HCT116 (cell line): ENCODE results near the gene CDK14. TPM values are rescaled to one million over a fixed set of nuclear protein-coding genes. Genes with fewer than 3 reads are reported as not detected.

ENCODE experiments used
- ATAC-seq: fragments of 200-7000 bp; cut with Tn5 transposase; 2 replicates; pipeline ENCODE4 v1.9.1; 2020; ENCODE audit warnings: mild to moderate bottlenecking, moderate library complexity
- BruUV-seq: library from RNA; stranded (reverse); fragments of 400-500 nt; replicated peaks from 2 replicates; lab custom pipeline; 2021; lab: Mats Ljungman, UMichigan
- CTCF ChIA-PET: fragments of 300-600 bp; sonication (Branson Sonifier 250); formaldehyde crosslinking; loops from one replicate; lab custom pipeline; 2021; ENCODE audit warnings: antibody characterized with exemption; lab: Charles Lee
- POLR2A ChIA-PET: fragments of 300-600, 350-600 bp; sonication (Branson Sonifier 250); formaldehyde crosslinking; loops from one replicate; lab custom pipeline; 2021; ENCODE audit warnings: antibody characterized with exemption; lab: Charles Lee
- RAD21 ChIA-PET, 2 experiments: fragments of 300-600 bp; sonication (Branson Sonifier 250); formaldehyde crosslinking; loops; one replicate each; lab custom pipeline; 2023; ENCODE audit warnings: low total read pairs in 2 of 2; ENCODE audit not compliant: uncharacterized antibody in 2 of 2, unreplicated experiment in 2 of 2, low non-redundant PET in 1 of 2; lab: Charles Lee
- DNase-seq: peaks from one replicate; pipeline ENCODE4 v3.0.0-alpha.2; 2010; ENCODE audit warnings: low read depth, low spot score
- H2AFZ ChIP-seq: fragments of 200-600 bp; shearing (Covaris generic), sonication (generic); 2 replicates; pipeline ENCODE4 v1.6.1; 2017; ENCODE audit warnings: low read depth, mixed run types, mixed read lengths, antibody characterized with exemption, low read length; ENCODE audit not compliant: poor library complexity, severe bottlenecking
- H3K27ac ChIP-seq: 2 replicates; pipeline ENCODE4 v1.5.1; 2012; ENCODE audit warnings: low read depth, low read length
- H3K27me3 ChIP-seq: fragments of 200-600 bp; sonication (generic); 2 replicates; pipeline ENCODE4 v1.6.1; 2016; ENCODE audit warnings: mixed run types, low read length, mixed read lengths; ENCODE audit not compliant: insufficient read depth
- H3K36me3 ChIP-seq, 2 experiments: fragments of 200-500 bp in 1 of 2; fragments of 200-600 bp in 1 of 2; sonication (Bioruptor generic) in 1 of 2; sonication (generic) in 1 of 2; 2 replicates each; pipeline versions ENCODE4 v1.5.1 to v1.6.1; 2014 to 2016; ENCODE audit warnings: low read length in 2 of 2, inconsistent platforms in 1 of 2, mixed read lengths in 1 of 2, mixed run types in 1 of 2; ENCODE audit not compliant: insufficient read depth in 2 of 2, control insufficient read depth in 1 of 2
- H3K4me1 ChIP-seq, 2 experiments: fragments of 200-600 bp in 1 of 2; sonication (generic) in 1 of 2; 2 replicates each; pipeline versions ENCODE4 v1.5.1 to v1.6.1; 2012 to 2017; ENCODE audit warnings: low read length in 2 of 2, inconsistent platforms in 1 of 2, mild to moderate bottlenecking in 1 of 2, mixed read lengths in 1 of 2, mixed run types in 1 of 2, moderate library complexity in 1 of 2; ENCODE audit not compliant: insufficient read depth in 2 of 2, control insufficient read depth in 1 of 2
- H3K4me2 ChIP-seq: fragments of 200-600 bp; sonication (generic); 2 replicates; pipeline ENCODE4 v1.6.1; 2017; ENCODE audit warnings: mixed run types, low read length, mixed read lengths
- H3K4me3 ChIP-seq, 2 experiments: fragments of 200-600 bp in 1 of 2; sonication (generic) in 1 of 2; replicated peaks in 1 of 2; 2 replicates each; pipeline ENCODE4 v1.5.1; 2011 to 2016; ENCODE audit warnings: low read length in 2 of 2, control low read depth in 1 of 2, low read depth in 1 of 2, mild to moderate bottlenecking in 1 of 2, mixed read lengths in 1 of 2, mixed run types in 1 of 2
- H3K79me2 ChIP-seq: fragments of 200-600 bp; sonication (generic); 2 replicates; pipeline ENCODE4 v1.6.1; 2017; ENCODE audit warnings: mild to moderate bottlenecking, mixed run types, low read length, moderate library complexity, mixed read lengths; ENCODE audit not compliant: insufficient read depth
- H3K9ac ChIP-seq: fragments of 200-600 bp; sonication (generic); 2 replicates; pipeline ENCODE4 v1.6.1; 2016; ENCODE audit warnings: low read length, mixed read lengths
- H3K9me2 ChIP-seq: fragments of 200-600 bp; sonication (generic), shearing (Covaris generic); 2 replicates; pipeline ENCODE4 v1.6.1; 2017; ENCODE audit warnings: mixed run types, mild to moderate bottlenecking, moderate library complexity; ENCODE audit not compliant: insufficient read depth
- H3K9me3 ChIP-seq, 2 experiments: fragments of 200-500 bp in 1 of 2; fragments of 200-600 bp in 1 of 2; sonication (Bioruptor generic) in 1 of 2; sonication (generic) in 1 of 2; 2 replicates each; pipeline ENCODE4 v1.6.1; 2014 to 2017; ENCODE audit warnings: low read length in 2 of 2, mixed read lengths in 2 of 2, inconsistent platforms in 1 of 2, low read depth in 1 of 2, mild to moderate bottlenecking in 1 of 2, mixed run types in 1 of 2, moderate library complexity in 1 of 2; ENCODE audit not compliant: control insufficient read depth in 1 of 2, insufficient read depth in 1 of 2
- H4K20me1 ChIP-seq: fragments of 200-600 bp; sonication (generic), shearing (Covaris generic); 2 replicates; pipeline ENCODE4 v1.6.1; 2017; ENCODE audit warnings: mixed run types, mild to moderate bottlenecking, moderate library complexity; ENCODE audit not compliant: insufficient read depth
- ATF3 ChIP-seq: IDR thresholded peaks from 2 replicates; pipeline ENCODE4 v1.6.1; 2012
- CBX3 ChIP-seq: IDR thresholded peaks from 2 replicates; pipeline ENCODE4 v1.6.1; 2012; ENCODE audit warnings: low read depth
- CEBPB ChIP-seq: IDR thresholded peaks from 2 replicates; pipeline ENCODE4 v1.6.1; 2012; ENCODE audit warnings: low read depth
- EGR1 ChIP-seq: IDR thresholded peaks from 2 replicates; pipeline ENCODE4 v1.6.1; 2012; ENCODE audit warnings: low read depth
- ELF1 ChIP-seq: IDR thresholded peaks from 2 replicates; pipeline ENCODE4 v1.6.1; 2012; ENCODE audit warnings: low read depth, borderline replicate concordance
- EZH2 ChIP-seq: fragments of 200-600 bp; sonication (generic); IDR thresholded peaks from 2 replicates; pipeline ENCODE4 v1.6.1; 2017; ENCODE audit warnings: antibody characterized with exemption, mixed run types
- EZH2phosphoT487 ChIP-seq: fragments of 200-600 bp; IDR thresholded peaks from 2 replicates; pipeline ENCODE4 v1.6.1; 2018; ENCODE audit warnings: antibody characterized with exemption, borderline replicate concordance
- JUND ChIP-seq: IDR thresholded peaks from 2 replicates; pipeline ENCODE4 v1.6.1; 2012
- POLR2A ChIP-seq: IDR thresholded peaks from 2 replicates; pipeline ENCODE4 v1.7.0; 2011; ENCODE audit warnings: borderline replicate concordance; ENCODE audit not compliant: insufficient read depth, insufficient read length; ENCODE audit errors: extremely low read depth
- POLR2AphosphoS5 ChIP-seq: IDR thresholded peaks from 2 replicates; pipeline ENCODE4 v1.6.1; 2011; ENCODE audit warnings: mild to moderate bottlenecking, low read depth, low read length, moderate library complexity
- RAD21 ChIP-seq: IDR thresholded peaks from 2 replicates; pipeline ENCODE4 v1.6.1; 2012; ENCODE audit warnings: low read depth, mild to moderate bottlenecking
- SIN3A ChIP-seq: IDR thresholded peaks from 2 replicates; pipeline ENCODE4 v1.6.1; 2012; ENCODE audit warnings: low read depth
- SP1 ChIP-seq: IDR thresholded peaks from 2 replicates; pipeline ENCODE4 v1.6.1; 2012; ENCODE audit warnings: low read depth
- SRF ChIP-seq: IDR thresholded peaks from 2 replicates; pipeline ENCODE4 v1.6.1; 2012; ENCODE audit warnings: low read depth
- TCF7L2 ChIP-seq: IDR thresholded peaks from 2 replicates; pipeline ENCODE4 v1.7.0; 2011; ENCODE audit warnings: borderline replicate concordance, inconsistent platforms; ENCODE audit not compliant: insufficient read depth, insufficient read length; ENCODE audit errors: extremely low read depth
- YY1 ChIP-seq: IDR thresholded peaks from 2 replicates; pipeline ENCODE4 v1.6.1; 2011; ENCODE audit warnings: low read length, low read depth, moderate library complexity, mild to moderate bottlenecking; ENCODE audit not compliant: insufficient replicate concordance; ENCODE audit errors: extremely low read depth
- ZFX ChIP-seq: fragments of 450-650 bp; IDR thresholded peaks from 2 replicates; pipeline ENCODE4 v1.6.1; 2017
- ZNF274 ChIP-seq: fragments of 200-500 bp; sonication (Bioruptor generic); IDR thresholded peaks from 2 replicates; pipeline ENCODE4 v1.6.1; 2014; ENCODE audit warnings: mild to moderate bottlenecking, low read depth, low read length, inconsistent platforms
- intact Hi-C: fragments of 100-400 bp; cut with micrococcal nuclease; formaldehyde crosslinking; loops from 2 replicates; pipeline ENCODE4 v1.10.0; 2022
- total RNA-seq: library from RNA; stranded (reverse); gene quantifications from one replicate; pipeline ENCODE4 v1.2.1, GENCODE V29; 2021; ENCODE audit not compliant: unreplicated experiment
- TF ChIP-seq, protein P1 (sequence below): IDR thresholded peaks from 2 replicates; pipeline ENCODE4 v1.6.1; 2011; ENCODE audit warnings: mild to moderate bottlenecking, low read length, moderate library complexity; ENCODE audit not compliant: insufficient replicate concordance; ENCODE audit errors: extremely low read depth
- TF ChIP-seq, protein P2 (sequence below): IDR thresholded peaks from 2 replicates; pipeline ENCODE4 v1.6.1; 2012; ENCODE audit warnings: low read depth
- TF ChIP-seq, protein P3 (sequence below), 3 experiments: fragments of 200-600 bp in 1 of 3; sonication (generic) in 1 of 3; IDR thresholded peaks in 2 of 3; conservative IDR thresholded peaks in 1 of 3; 2 replicates each; pipeline ENCODE4 v1.5.1; 2012 to 2017; ENCODE audit warnings: low read depth in 2 of 3, low read length in 2 of 3, antibody characterized with exemption in 1 of 3, borderline replicate concordance in 1 of 3, control low read depth in 1 of 3, mild to moderate bottlenecking in 1 of 3, mixed read lengths in 1 of 3, mixed run types in 1 of 3, moderate library complexity in 1 of 3; ENCODE audit not compliant: insufficient read depth in 1 of 3

Gene CDK14
- total RNA-seq, 1 experiment from 2014 or later: 10.2 TPM

- Histone ChIP-seq H4K20me1 (no peaks in the 10 kb centered on the region), H3K9me2 (no peaks in the 10 kb centered on the region), H3K4me3 (no peak overlapping the region), H3K4me2 (peak overlapping the region; percentile 32), H3K79me2 (no peaks in the 10 kb centered on the region), H3K27me3 (no peaks in the 10 kb centered on the region), H3K27ac (no peak overlapping the region), H3K9ac (no peak overlapping the region), H2AFZ (no peak overlapping the region), H3K4me1 (peaks cover 6 to 13% of the 10 kb centered on the region in 2 experiments; a peak in 3 of 4 replicates), H3K36me3 (no peaks in the 10 kb centered on the region), H3K9me3 (no peaks in the 10 kb centered on the region)
- ChIA-PET CTCF (no interaction called here), RAD21 (no interaction called here), POLR2A (no interaction called here)
- intact Hi-C loops: no loop called here
- ATAC-seq (peak; percentile 84), DNase-seq (peak; percentile 64)
- no TSS peak for BruUV-seq
- TF ChIP-seq CEBPB: peak; percentile 38; the same call in 1 of the 2 replicates
- TF ChIP-seq, protein P1, sequence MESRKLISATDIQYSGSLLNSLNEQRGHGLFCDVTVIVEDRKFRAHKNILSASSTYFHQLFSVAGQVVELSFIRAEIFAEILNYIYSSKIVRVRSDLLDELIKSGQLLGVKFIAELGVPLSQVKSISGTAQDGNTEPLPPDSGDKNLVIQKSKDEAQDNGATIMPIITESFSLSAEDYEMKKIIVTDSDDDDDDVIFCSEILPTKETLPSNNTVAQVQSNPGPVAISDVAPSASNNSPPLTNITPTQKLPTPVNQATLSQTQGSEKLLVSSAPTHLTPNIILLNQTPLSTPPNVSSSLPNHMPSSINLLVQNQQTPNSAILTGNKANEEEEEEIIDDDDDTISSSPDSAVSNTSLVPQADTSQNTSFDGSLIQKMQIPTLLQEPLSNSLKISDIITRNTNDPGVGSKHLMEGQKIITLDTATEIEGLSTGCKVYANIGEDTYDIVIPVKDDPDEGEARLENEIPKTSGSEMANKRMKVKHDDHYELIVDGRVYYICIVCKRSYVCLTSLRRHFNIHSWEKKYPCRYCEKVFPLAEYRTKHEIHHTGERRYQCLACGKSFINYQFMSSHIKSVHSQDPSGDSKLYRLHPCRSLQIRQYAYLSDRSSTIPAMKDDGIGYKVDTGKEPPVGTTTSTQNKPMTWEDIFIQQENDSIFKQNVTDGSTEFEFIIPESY: no peak
- TF ChIP-seq, protein P2, sequence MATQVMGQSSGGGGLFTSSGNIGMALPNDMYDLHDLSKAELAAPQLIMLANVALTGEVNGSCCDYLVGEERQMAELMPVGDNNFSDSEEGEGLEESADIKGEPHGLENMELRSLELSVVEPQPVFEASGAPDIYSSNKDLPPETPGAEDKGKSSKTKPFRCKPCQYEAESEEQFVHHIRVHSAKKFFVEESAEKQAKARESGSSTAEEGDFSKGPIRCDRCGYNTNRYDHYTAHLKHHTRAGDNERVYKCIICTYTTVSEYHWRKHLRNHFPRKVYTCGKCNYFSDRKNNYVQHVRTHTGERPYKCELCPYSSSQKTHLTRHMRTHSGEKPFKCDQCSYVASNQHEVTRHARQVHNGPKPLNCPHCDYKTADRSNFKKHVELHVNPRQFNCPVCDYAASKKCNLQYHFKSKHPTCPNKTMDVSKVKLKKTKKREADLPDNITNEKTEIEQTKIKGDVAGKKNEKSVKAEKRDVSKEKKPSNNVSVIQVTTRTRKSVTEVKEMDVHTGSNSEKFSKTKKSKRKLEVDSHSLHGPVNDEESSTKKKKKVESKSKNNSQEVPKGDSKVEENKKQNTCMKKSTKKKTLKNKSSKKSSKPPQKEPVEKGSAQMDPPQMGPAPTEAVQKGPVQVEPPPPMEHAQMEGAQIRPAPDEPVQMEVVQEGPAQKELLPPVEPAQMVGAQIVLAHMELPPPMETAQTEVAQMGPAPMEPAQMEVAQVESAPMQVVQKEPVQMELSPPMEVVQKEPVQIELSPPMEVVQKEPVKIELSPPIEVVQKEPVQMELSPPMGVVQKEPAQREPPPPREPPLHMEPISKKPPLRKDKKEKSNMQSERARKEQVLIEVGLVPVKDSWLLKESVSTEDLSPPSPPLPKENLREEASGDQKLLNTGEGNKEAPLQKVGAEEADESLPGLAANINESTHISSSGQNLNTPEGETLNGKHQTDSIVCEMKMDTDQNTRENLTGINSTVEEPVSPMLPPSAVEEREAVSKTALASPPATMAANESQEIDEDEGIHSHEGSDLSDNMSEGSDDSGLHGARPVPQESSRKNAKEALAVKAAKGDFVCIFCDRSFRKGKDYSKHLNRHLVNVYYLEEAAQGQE: no peak
- TF ChIP-seq TCF7L2: no peak
- TF ChIP-seq EGR1: no peak
- no peak for TF ChIP-seq ATF3
- TF ChIP-seq SRF: no peak
- no peak for TF ChIP-seq EZH2
- TF ChIP-seq RAD21: peak; percentile 10; the same call in 1 of the 2 replicates
- TF ChIP-seq JUND: peak; percentile 73
- no peak for TF ChIP-seq ZNF274
- no peak for TF ChIP-seq POLR2A
- TF ChIP-seq POLR2AphosphoS5: no peak
- no peak for TF ChIP-seq ELF1
- TF ChIP-seq ZFX: no peak
- TF ChIP-seq CBX3: peak; percentile 69; the same call in 1 of the 2 replicates
- TF ChIP-seq YY1: peak; percentile 21
- peak; percentile 46; the same call in 1 of the 2 replicates for TF ChIP-seq SP1
- TF ChIP-seq EZH2phosphoT487: no peak
- TF ChIP-seq SIN3A: no peak
- TF ChIP-seq, protein P3, sequence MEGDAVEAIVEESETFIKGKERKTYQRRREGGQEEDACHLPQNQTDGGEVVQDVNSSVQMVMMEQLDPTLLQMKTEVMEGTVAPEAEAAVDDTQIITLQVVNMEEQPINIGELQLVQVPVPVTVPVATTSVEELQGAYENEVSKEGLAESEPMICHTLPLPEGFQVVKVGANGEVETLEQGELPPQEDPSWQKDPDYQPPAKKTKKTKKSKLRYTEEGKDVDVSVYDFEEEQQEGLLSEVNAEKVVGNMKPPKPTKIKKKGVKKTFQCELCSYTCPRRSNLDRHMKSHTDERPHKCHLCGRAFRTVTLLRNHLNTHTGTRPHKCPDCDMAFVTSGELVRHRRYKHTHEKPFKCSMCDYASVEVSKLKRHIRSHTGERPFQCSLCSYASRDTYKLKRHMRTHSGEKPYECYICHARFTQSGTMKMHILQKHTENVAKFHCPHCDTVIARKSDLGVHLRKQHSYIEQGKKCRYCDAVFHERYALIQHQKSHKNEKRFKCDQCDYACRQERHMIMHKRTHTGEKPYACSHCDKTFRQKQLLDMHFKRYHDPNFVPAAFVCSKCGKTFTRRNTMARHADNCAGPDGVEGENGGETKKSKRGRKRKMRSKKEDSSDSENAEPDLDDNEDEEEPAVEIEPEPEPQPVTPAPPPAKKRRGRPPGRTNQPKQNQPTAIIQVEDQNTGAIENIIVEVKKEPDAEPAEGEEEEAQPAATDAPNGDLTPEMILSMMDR (IDR thresholded peaks at IDR 0.05 in 2 of 3, conservative IDR thresholded peaks at IDR 0.05 in 1 of 3; ENCODE audit: borderline replicate concordance in 1 of 3, insufficient read depth in 1 of 3, low read depth in 2 of 3, low read length in 2 of 3): no peak
Observed at GRCh38 chr7:90816511-90817142, 220.5 kb downstream of the CDK14 start.
